HepG2 (cell line): ENCODE measurements around the gene RPS6KA2. TPM values are rescaled to one million over a fixed set of nuclear protein-coding genes. Genes with fewer than 3 reads are reported as not detected.
"Not testable (repeated sequence)": the region's sequence is repeated elsewhere in the genome, so short reads cannot be mapped to it uniquely, and the experiment has no call there.

Experiments used
- ADNP ChIP-seq: sonication (generic); formaldehyde crosslinking; IDR thresholded peaks from 2 replicates; pipeline ENCODE4 v1.4.0; 2020; ENCODE audit warnings: missing genetic modification reagents
- GABPB1 ChIP-seq: IDR thresholded peaks from 2 replicates; pipeline ENCODE4 v1.6.1; 2016; ENCODE audit warnings: mild to moderate bottlenecking, missing genetic modification reagents, moderate library complexity, missing compliant biosample characterization
- MED1 ChIP-seq: sonication (generic); formaldehyde crosslinking; IDR thresholded peaks from 2 replicates; pipeline ENCODE4 v1.4.0; 2020; ENCODE audit warnings: missing genetic modification reagents
- RCOR2 ChIP-seq: IDR thresholded peaks from 2 replicates; pipeline ENCODE4 v1.6.1; 2016; ENCODE audit warnings: missing biosample characterization, missing genetic modification reagents
- SALL1 ChIP-seq: sonication (generic); formaldehyde crosslinking; IDR thresholded peaks from 2 replicates; pipeline ENCODE4 v1.8.0; 2022; ENCODE audit warnings: mild to moderate bottlenecking, missing genetic modification reagents
- SMAD3 ChIP-seq: sonication (generic); formaldehyde crosslinking; IDR thresholded peaks from 2 replicates; pipeline ENCODE4 v1.4.0; 2020; ENCODE audit warnings: missing genetic modification reagents
- SOX6 ChIP-seq, 2 experiments: fragments of 450-650 bp in 1 of 2; sonication (generic) in 1 of 2; formaldehyde crosslinking in 1 of 2; IDR thresholded peaks; 2 replicates each; pipeline versions ENCODE4 v1.4.0 to v1.6.1; 2017 to 2020; ENCODE audit warnings: antibody characterized with exemption in 1 of 2, mild to moderate bottlenecking in 1 of 2, missing genetic modification reagents in 1 of 2
- ZBTB33 ChIP-seq: sonication (generic); formaldehyde crosslinking; IDR thresholded peaks from 2 replicates; pipeline ENCODE4 v1.4.0; 2020; ENCODE audit warnings: missing genetic modification reagents
- ZBTB4 ChIP-seq: sonication (generic); formaldehyde crosslinking; IDR thresholded peaks from 2 replicates; pipeline ENCODE4 v1.4.0; 2020; ENCODE audit warnings: missing genetic modification reagents, mild to moderate bottlenecking, borderline replicate concordance
- ZMYM2 ChIP-seq: sonication (generic); formaldehyde crosslinking; IDR thresholded peaks from 2 replicates; pipeline ENCODE4 v1.8.0; 2022; ENCODE audit warnings: mild to moderate bottlenecking, missing genetic modification reagents
- ZMYM3 ChIP-seq: sonication (generic); formaldehyde crosslinking; IDR thresholded peaks from 2 replicates; pipeline ENCODE4 v1.5.1; 2020; ENCODE audit warnings: mild to moderate bottlenecking, missing genetic modification reagents
- ZNF362 ChIP-seq: sonication (generic); formaldehyde crosslinking; IDR thresholded peaks from 2 replicates; pipeline ENCODE4 v1.4.0; 2020; ENCODE audit warnings: missing genetic modification reagents, mild to moderate bottlenecking, borderline replicate concordance
- ZNF619 ChIP-seq: sonication (generic); formaldehyde crosslinking; IDR thresholded peaks from 2 replicates; pipeline ENCODE4 v1.4.0; 2020; ENCODE audit warnings: mild to moderate bottlenecking, missing genetic modification reagents
- polyA plus RNA-seq, 8 experiments: library from polyadenylated mRNA; depleted of rRNA in 3 of 8; stranded (reverse) in 7 of 8; unstranded in 1 of 8; fragments of >200 nt; fragmentation: Illumina TruSeq in 4 of 8; extraction: Trizol in 4 of 8; gene quantifications; 2 replicates each; pipeline versions ENCODE4 v1.2.1 to v1.2.3, GENCODE V29; 2011 to 2016; ENCODE audit warnings: low read depth in 4 of 8, missing spikeins in 1 of 8, mixed read lengths in 1 of 8; ENCODE audit not compliant: insufficient read depth in 1 of 8
- total RNA-seq, 5 experiments: library from RNA; depleted of rRNA; stranded (reverse); fragments of >200 nt; fragmentation: Illumina TruSeq; extraction: Trizol; gene quantifications; 2 replicates each; pipeline ENCODE4 v1.2.3, GENCODE V29; 2016; ENCODE audit warnings: low read depth in 1 of 5
- TF ChIP-seq, protein P1 (sequence below): IDR thresholded peaks from 2 replicates; pipeline ENCODE4 v1.4.0; 2020; ENCODE audit warnings: mild to moderate bottlenecking, missing genetic modification reagents
- TF ChIP-seq, protein P2 (sequence below), 2 experiments: sonication (generic) in 1 of 2; formaldehyde crosslinking in 1 of 2; IDR thresholded peaks; 2 replicates each; pipeline versions ENCODE4 v1.5.1 to v1.6.1; 2011 to 2020; ENCODE audit warnings: borderline replicate concordance in 1 of 2, low read depth in 1 of 2, low read length in 1 of 2, mild to moderate bottlenecking in 1 of 2, missing genetic modification reagents in 1 of 2, moderate library complexity in 1 of 2

The RPS6KA2 gene
- total and polyA plus RNA-seq, 2 of the 13 experiments (the other 11 are each of a cell fraction or from before 2014, with no cell fraction given): 0.22 to 0.38 TPM

DNA sequence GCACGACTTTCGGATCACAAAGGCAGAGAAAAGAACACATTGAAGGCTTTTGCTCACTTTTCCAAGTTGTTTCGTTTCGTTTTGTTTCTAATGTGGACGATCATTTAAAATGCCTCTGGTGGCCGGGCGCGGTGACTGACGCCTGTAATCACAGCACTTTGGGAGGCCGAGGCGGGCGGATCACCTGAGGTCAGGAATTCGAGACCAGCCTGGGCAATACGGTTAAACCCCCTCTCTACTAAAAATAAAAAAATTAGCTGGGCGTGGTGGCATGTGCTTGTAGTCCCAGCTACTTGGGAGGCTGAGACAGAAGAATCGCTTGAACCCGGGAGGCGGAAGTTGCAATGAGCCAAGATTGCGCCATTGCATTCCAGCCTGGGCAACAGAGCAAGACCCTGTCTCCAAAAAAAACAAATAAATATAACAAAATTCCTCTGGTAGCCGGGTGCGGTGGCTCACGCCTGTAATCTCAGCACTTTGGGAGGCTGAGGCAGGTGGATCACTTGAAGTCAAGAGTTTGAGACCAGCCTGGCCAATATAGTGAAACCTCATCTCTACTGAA lies 243.2 kb downstream of the RPS6KA2 start (continued):
- TF ChIP-seq, protein P1, sequence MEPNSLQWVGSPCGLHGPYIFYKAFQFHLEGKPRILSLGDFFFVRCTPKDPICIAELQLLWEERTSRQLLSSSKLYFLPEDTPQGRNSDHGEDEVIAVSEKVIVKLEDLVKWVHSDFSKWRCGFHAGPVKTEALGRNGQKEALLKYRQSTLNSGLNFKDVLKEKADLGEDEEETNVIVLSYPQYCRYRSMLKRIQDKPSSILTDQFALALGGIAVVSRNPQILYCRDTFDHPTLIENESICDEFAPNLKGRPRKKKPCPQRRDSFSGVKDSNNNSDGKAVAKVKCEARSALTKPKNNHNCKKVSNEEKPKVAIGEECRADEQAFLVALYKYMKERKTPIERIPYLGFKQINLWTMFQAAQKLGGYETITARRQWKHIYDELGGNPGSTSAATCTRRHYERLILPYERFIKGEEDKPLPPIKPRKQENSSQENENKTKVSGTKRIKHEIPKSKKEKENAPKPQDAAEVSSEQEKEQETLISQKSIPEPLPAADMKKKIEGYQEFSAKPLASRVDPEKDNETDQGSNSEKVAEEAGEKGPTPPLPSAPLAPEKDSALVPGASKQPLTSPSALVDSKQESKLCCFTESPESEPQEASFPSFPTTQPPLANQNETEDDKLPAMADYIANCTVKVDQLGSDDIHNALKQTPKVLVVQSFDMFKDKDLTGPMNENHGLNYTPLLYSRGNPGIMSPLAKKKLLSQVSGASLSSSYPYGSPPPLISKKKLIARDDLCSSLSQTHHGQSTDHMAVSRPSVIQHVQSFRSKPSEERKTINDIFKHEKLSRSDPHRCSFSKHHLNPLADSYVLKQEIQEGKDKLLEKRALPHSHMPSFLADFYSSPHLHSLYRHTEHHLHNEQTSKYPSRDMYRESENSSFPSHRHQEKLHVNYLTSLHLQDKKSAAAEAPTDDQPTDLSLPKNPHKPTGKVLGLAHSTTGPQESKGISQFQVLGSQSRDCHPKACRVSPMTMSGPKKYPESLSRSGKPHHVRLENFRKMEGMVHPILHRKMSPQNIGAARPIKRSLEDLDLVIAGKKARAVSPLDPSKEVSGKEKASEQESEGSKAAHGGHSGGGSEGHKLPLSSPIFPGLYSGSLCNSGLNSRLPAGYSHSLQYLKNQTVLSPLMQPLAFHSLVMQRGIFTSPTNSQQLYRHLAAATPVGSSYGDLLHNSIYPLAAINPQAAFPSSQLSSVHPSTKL (CRISPR knock-in tag): peak; percentile 34
- TF ChIP-seq ZMYM3 (CRISPR knock-in tag) (peak; percentile 92), SALL1 (CRISPR knock-in tag) (peak; percentile 53; the same call in 1 of the 2 replicates), ADNP (CRISPR knock-in tag) (peak; percentile 77; the same call in 1 of the 2 replicates), RCOR2 (CRISPR knock-in tag) (peak; percentile 86), ZBTB33 (CRISPR knock-in tag) (peak; percentile 74), ZNF362 (CRISPR knock-in tag) (peak; percentile 28; the same call in 1 of the 2 replicates), SMAD3 (peak; percentile 78), GABPB1 (0 out of 2 replicates have a peak, but pooled peaks have one; percentile 50), MED1 (peak; percentile 37; the same call in 1 of the 2 replicates), ZMYM2 (peak; percentile 78), ZBTB4 (CRISPR knock-in tag) (peak; percentile 57; the same call in 1 of the 2 replicates), ZNF619 (CRISPR knock-in tag) (0 out of 2 replicates have a peak, but pooled peaks have one; percentile 8), SOX6 (CRISPR knock-in tag; IDR thresholded peaks at IDR 0.05) (peak; percentile 57)
- TF ChIP-seq, protein P2, sequence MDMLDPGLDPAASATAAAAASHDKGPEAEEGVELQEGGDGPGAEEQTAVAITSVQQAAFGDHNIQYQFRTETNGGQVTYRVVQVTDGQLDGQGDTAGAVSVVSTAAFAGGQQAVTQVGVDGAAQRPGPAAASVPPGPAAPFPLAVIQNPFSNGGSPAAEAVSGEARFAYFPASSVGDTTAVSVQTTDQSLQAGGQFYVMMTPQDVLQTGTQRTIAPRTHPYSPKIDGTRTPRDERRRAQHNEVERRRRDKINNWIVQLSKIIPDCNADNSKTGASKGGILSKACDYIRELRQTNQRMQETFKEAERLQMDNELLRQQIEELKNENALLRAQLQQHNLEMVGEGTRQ (IDR thresholded peaks at IDR 0.05; ENCODE audit: low read depth, low read length): not testable (repeated sequence)
- TF ChIP-seq, protein P2 (CRISPR knock-in tag; IDR thresholded peaks at IDR 0.05; ENCODE audit: borderline replicate concordance): 0 out of 2 replicates have a peak, but pooled peaks have one; percentile 19
- TF ChIP-seq SOX6 (IDR thresholded peaks at IDR 0.05): not testable (repeated sequence)
